ENCODE data around the gene ABCC3. TPM values are rescaled to one million over a fixed set of nuclear protein-coding genes. Genes with fewer than 3 reads are reported as not detected.

Gene ABCC3
- total and polyA plus RNA-seq, 9 of the 15 experiments (the other 6 are each of a cell fraction or from before 2014, with no cell fraction given), result 0.03 to 1.6 (median 0.42) TPM; not detected in 5

DNA sequence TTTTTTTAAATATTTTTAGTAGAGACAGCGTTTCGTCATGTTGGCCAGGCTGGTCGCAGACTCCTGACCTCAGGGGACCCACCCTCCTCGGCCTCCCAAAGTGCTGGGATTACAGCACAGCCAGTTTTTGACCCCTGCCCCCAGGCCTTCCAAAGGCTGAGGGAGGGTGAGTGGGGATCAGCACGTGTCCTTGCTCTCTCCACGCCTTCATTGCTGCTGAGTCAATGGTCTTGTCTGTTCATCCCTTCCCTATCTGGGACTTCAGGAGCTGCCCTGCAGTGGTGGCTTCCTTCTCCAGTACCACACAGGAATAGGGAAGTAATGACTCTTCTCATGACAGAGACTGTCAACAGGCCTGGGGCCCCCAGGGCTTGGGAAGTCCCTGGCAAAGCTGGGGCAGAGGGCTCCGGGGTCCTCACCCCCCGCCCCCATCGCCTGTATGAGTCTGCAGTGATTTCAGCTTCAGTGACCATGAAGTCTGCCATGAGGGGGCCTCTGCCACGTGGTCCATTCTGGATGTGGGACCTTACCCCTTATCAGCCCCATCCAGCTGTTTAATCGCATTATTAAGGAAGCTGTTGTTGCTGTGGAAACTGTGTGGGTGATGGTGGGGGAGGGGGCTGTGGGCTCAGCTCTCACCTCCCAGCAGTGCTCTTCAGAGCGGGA is 6.1 kb downstream of the ABCC3 start (continued):
- TF ChIP-seq DIDO1 (tag; IDR thresholded peaks at IDR 0.05; ENCODE audit: low read depth), result no peak
- TF ChIP-seq SMARCA4 (IDR thresholded peaks at IDR 0.05), result peak; percentile 63; the same call in 1 of the 2 replicates
- TF ChIP-seq EGR1 (conservative IDR thresholded peaks at IDR 0.05), result peak; percentile 79
- no peak for TF ChIP-seq CAMTA2 (CRISPR knock-in tag; conservative IDR thresholded peaks at IDR 0.05)
- no peak; a peak in 1 of 4 replicates for TF ChIP-seq NRF1 (conservative IDR thresholded peaks at IDR 0.05 in 1 of 2, IDR thresholded peaks at IDR 0.05 in 1 of 2)
- TF ChIP-seq ADNP (tag; IDR thresholded peaks at IDR 0.05), result no peak
- TF ChIP-seq, protein P1, sequence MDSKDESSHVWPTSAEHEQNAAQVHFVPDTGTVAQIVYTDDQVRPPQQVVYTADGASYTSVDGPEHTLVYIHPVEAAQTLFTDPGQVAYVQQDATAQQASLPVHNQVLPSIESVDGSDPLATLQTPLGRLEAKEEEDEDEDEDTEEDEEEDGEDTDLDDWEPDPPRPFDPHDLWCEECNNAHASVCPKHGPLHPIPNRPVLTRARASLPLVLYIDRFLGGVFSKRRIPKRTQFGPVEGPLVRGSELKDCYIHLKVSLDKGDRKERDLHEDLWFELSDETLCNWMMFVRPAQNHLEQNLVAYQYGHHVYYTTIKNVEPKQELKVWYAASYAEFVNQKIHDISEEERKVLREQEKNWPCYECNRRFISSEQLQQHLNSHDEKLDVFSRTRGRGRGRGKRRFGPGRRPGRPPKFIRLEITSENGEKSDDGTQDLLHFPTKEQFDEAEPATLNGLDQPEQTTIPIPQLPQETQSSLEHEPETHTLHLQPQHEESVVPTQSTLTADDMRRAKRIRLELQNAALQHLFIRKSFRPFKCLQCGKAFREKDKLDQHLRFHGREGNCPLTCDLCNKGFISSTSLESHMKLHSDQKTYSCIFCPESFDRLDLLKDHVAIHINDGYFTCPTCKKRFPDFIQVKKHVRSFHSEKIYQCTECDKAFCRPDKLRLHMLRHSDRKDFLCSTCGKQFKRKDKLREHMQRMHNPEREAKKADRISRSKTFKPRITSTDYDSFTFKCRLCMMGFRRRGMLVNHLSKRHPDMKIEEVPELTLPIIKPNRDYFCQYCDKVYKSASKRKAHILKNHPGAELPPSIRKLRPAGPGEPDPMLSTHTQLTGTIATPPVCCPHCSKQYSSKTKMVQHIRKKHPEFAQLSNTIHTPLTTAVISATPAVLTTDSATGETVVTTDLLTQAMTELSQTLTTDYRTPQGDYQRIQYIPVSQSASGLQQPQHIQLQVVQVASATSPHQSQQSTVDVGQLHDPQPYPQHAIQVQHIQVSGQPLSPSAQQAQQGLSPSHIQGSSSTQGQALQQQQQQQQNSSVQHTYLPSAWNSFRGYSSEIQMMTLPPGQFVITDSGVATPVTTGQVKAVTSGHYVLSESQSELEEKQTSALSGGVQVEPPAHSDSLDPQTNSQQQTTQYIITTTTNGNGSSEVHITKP (IDR thresholded peaks at IDR 0.05; ENCODE audit: partially characterized antibody), result peak; percentile 47
- TF ChIP-seq, protein P2, sequence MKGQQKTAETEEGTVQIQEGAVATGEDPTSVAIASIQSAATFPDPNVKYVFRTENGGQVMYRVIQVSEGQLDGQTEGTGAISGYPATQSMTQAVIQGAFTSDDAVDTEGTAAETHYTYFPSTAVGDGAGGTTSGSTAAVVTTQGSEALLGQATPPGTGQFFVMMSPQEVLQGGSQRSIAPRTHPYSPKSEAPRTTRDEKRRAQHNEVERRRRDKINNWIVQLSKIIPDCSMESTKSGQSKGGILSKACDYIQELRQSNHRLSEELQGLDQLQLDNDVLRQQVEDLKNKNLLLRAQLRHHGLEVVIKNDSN (CRISPR knock-in tag; IDR thresholded peaks at IDR 0.05), result peak; percentile 76
- TF ChIP-seq, protein P3, sequence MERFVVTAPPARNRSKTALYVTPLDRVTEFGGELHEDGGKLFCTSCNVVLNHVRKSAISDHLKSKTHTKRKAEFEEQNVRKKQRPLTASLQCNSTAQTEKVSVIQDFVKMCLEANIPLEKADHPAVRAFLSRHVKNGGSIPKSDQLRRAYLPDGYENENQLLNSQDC (CRISPR knock-in tag; IDR thresholded peaks at IDR 0.05), result no peak
- peak; percentile 71 for TF ChIP-seq MYC (IDR thresholded peaks at IDR 0.05; ENCODE audit: low read depth, low read length)
- peak; percentile 46; the same call in 1 of the 2 replicates for TF ChIP-seq MYC (CRISPR knock-in tag; IDR thresholded peaks at IDR 0.05; ENCODE audit: borderline replicate concordance, low read depth)
- TF ChIP-seq KDM1A (IDR thresholded peaks at IDR 0.05), result peak; percentile 89 to 91
- peak; percentile 32; the same call in 1 of the 2 replicates for TF ChIP-seq MTA1 (IDR thresholded peaks at IDR 0.05; ENCODE audit: borderline replicate concordance)
- TF ChIP-seq, protein P4, sequence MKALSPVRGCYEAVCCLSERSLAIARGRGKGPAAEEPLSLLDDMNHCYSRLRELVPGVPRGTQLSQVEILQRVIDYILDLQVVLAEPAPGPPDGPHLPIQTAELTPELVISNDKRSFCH (CRISPR knock-in tag; IDR thresholded peaks at IDR 0.05), result no peak
- TF ChIP-seq, protein P4 (tag; IDR thresholded peaks at IDR 0.05), result 0 out of 2 replicates have a peak, but pooled peaks have one; percentile 56
- no peak for TF ChIP-seq HDAC6 (IDR thresholded peaks at IDR 0.05; ENCODE audit: low read depth, low read length)
- TF ChIP-seq, protein P5, sequence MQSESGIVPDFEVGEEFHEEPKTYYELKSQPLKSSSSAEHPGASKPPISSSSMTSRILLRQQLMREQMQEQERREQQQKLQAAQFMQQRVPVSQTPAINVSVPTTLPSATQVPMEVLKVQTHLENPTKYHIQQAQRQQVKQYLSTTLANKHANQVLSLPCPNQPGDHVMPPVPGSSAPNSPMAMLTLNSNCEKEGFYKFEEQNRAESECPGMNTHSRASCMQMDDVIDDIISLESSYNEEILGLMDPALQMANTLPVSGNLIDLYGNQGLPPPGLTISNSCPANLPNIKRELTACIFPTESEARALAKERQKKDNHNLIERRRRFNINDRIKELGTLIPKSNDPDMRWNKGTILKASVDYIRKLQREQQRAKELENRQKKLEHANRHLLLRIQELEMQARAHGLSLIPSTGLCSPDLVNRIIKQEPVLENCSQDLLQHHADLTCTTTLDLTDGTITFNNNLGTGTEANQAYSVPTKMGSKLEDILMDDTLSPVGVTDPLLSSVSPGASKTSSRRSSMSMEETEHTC (IDR thresholded peaks at IDR 0.05), result 0 out of 2 replicates have a peak, but pooled peaks have one; percentile 10
- TF ChIP-seq L3MBTL2 (IDR thresholded peaks at IDR 0.05), result peak; percentile 85
- TF ChIP-seq, protein P6, sequence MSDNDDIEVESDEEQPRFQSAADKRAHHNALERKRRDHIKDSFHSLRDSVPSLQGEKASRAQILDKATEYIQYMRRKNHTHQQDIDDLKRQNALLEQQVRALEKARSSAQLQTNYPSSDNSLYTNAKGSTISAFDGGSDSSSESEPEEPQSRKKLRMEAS (CRISPR knock-in tag; IDR thresholded peaks at IDR 0.05), result peak; percentile 86
- TF ChIP-seq, protein P7, sequence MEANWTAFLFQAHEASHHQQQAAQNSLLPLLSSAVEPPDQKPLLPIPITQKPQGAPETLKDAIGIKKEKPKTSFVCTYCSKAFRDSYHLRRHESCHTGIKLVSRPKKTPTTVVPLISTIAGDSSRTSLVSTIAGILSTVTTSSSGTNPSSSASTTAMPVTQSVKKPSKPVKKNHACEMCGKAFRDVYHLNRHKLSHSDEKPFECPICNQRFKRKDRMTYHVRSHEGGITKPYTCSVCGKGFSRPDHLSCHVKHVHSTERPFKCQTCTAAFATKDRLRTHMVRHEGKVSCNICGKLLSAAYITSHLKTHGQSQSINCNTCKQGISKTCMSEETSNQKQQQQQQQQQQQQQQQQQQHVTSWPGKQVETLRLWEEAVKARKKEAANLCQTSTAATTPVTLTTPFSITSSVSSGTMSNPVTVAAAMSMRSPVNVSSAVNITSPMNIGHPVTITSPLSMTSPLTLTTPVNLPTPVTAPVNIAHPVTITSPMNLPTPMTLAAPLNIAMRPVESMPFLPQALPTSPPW (CRISPR knock-in tag; IDR thresholded peaks at IDR 0.05), result peak; percentile 75
- peak in 1 of 2 experiments; percentile 44; a peak in 1 of 4 replicates for TF ChIP-seq TRIM24 (IDR thresholded peaks at IDR 0.05)
